ENCODE data around the gene WDR86. TPM values are rescaled to one million over a fixed set of nuclear protein-coding genes. Genes with fewer than 3 reads are reported as not detected.

Gene WDR86
- total RNA-seq, 1 experiment from 2014 or later = 24.4 TPM

DNA sequence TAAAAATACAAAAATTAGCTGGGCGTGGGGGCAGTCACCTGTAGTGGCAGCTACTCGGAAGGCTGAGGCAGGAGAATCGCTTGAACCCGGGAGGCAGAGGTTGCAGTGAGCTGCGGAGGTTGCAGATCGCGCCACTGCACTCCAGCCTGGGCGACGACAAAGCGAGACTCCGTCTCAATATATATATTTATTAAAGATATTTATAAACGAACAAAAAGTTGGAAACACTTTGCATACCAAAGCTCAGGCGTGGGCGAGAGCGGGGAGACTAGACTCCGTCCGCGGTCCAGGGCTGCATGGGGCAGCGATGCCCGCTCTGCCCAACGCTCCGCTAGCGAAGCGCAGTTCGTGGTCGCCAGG, 38.0 kb upstream of the WDR86 start:
- H3K36me3 Mint-ChIP-seq = no peaks in the 10 kb centered on the region
- peaks cover 15% of the 10 kb centered on the region for H3K27me3 Mint-ChIP-seq (ENCODE audit: low read depth)
- H3K4me3 Mint-ChIP-seq = peak overlapping the region; percentile 60
- no peak overlapping the region for H3K27ac Mint-ChIP-seq
- H3K4me1 Mint-ChIP-seq = peaks cover 14% of the 10 kb centered on the region
- POLR2A ChIA-PET = no interaction called here
- DNase-seq (ENCODE audit: low spot score) = no peak
- no peaks in the 10 kb centered on the region for H3K9me3 Mint-ChIP-seq
- CTCF ChIA-PET = interaction anchor here (0.6 to 3.9 kb wide), 41 partner anchors 7 to 1176 kb away, joined by 3 to 46 read pairs (median 4); partner anchors contain the start of genes ATG9B, CRYGN, NUB1 and RHEB
- TF ChIP-seq NFATC4 (CRISPR knock-in tag; IDR thresholded peaks at IDR 0.05) (no peak), ESRRA (CRISPR knock-in tag; IDR thresholded peaks at IDR 0.05; ENCODE audit: borderline replicate concordance) (no peak), ATF1 (CRISPR knock-in tag; IDR thresholded peaks at IDR 0.05) (no peak), NR1H2 (CRISPR knock-in tag; IDR thresholded peaks at IDR 0.05) (no peak), MYBL2 (CRISPR knock-in tag; IDR thresholded peaks at IDR 0.05) (no peak), SOX15 (CRISPR knock-in tag; IDR thresholded peaks at IDR 0.05) (no peak), CBFB (CRISPR knock-in tag; IDR thresholded peaks at IDR 0.05; ENCODE audit: low read depth) (no peak)
- TF ChIP-seq, protein P1, sequence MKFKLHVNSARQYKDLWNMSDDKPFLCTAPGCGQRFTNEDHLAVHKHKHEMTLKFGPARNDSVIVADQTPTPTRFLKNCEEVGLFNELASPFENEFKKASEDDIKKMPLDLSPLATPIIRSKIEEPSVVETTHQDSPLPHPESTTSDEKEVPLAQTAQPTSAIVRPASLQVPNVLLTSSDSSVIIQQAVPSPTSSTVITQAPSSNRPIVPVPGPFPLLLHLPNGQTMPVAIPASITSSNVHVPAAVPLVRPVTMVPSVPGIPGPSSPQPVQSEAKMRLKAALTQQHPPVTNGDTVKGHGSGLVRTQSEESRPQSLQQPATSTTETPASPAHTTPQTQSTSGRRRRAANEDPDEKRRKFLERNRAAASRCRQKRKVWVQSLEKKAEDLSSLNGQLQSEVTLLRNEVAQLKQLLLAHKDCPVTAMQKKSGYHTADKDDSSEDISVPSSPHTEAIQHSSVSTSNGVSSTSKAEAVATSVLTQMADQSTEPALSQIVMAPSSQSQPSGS (CRISPR knock-in tag; IDR thresholded peaks at IDR 0.05; ENCODE audit: borderline replicate concordance, low read depth) = no peak
- TF ChIP-seq, protein P2, sequence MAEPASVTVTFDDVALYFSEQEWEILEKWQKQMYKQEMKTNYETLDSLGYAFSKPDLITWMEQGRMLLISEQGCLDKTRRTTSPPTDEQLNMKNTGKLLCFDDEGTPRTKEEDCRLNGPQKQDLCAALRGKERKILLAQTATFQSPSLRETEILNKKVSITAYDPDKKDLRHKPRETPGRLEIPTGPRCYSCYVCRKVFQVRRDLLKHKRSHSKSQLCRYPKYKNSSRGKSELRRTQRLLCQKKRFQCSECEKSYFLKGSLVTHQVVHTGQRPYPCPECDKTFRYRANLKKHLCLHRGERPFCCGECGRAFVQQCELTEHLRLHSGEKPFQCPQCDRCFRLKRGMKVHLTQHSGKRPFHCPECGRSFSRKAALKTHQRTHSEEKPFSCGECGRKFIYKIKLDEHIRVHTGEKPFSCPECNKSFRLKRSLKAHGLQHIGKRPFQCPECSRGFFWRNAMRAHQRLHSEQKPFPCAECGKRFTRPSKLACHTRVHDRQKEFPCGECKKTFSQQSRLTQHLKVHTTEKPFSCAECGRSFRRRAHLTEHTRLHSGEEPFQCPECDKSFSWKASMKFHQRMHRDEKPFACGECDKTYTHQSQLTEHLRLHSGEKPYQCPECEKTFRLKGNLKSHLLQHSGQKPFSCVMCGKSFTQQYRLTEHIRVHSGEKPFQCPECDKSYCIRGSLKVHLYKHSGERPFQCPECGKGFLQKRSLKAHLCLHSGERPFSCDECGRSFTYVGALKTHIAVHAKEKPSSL (CRISPR knock-in tag; conservative IDR thresholded peaks at IDR 0.05) = no peak
- TF ChIP-seq, protein P3, sequence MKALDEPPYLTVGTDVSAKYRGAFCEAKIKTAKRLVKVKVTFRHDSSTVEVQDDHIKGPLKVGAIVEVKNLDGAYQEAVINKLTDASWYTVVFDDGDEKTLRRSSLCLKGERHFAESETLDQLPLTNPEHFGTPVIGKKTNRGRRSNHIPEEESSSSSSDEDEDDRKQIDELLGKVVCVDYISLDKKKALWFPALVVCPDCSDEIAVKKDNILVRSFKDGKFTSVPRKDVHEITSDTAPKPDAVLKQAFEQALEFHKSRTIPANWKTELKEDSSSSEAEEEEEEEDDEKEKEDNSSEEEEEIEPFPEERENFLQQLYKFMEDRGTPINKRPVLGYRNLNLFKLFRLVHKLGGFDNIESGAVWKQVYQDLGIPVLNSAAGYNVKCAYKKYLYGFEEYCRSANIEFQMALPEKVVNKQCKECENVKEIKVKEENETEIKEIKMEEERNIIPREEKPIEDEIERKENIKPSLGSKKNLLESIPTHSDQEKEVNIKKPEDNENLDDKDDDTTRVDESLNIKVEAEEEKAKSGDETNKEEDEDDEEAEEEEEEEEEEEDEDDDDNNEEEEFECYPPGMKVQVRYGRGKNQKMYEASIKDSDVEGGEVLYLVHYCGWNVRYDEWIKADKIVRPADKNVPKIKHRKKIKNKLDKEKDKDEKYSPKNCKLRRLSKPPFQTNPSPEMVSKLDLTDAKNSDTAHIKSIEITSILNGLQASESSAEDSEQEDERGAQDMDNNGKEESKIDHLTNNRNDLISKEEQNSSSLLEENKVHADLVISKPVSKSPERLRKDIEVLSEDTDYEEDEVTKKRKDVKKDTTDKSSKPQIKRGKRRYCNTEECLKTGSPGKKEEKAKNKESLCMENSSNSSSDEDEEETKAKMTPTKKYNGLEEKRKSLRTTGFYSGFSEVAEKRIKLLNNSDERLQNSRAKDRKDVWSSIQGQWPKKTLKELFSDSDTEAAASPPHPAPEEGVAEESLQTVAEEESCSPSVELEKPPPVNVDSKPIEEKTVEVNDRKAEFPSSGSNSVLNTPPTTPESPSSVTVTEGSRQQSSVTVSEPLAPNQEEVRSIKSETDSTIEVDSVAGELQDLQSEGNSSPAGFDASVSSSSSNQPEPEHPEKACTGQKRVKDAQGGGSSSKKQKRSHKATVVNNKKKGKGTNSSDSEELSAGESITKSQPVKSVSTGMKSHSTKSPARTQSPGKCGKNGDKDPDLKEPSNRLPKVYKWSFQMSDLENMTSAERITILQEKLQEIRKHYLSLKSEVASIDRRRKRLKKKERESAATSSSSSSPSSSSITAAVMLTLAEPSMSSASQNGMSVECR (CRISPR knock-in tag; IDR thresholded peaks at IDR 0.05; ENCODE audit: borderline replicate concordance) = no peak
- TF ChIP-seq, protein P4, sequence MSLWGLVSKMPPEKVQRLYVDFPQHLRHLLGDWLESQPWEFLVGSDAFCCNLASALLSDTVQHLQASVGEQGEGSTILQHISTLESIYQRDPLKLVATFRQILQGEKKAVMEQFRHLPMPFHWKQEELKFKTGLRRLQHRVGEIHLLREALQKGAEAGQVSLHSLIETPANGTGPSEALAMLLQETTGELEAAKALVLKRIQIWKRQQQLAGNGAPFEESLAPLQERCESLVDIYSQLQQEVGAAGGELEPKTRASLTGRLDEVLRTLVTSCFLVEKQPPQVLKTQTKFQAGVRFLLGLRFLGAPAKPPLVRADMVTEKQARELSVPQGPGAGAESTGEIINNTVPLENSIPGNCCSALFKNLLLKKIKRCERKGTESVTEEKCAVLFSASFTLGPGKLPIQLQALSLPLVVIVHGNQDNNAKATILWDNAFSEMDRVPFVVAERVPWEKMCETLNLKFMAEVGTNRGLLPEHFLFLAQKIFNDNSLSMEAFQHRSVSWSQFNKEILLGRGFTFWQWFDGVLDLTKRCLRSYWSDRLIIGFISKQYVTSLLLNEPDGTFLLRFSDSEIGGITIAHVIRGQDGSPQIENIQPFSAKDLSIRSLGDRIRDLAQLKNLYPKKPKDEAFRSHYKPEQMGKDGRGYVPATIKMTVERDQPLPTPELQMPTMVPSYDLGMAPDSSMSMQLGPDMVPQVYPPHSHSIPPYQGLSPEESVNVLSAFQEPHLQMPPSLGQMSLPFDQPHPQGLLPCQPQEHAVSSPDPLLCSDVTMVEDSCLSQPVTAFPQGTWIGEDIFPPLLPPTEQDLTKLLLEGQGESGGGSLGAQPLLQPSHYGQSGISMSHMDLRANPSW (CRISPR knock-in tag; conservative IDR thresholded peaks at IDR 0.05; ENCODE audit: low read depth) = no peak
- ATAC-seq = no peak

DNA sequence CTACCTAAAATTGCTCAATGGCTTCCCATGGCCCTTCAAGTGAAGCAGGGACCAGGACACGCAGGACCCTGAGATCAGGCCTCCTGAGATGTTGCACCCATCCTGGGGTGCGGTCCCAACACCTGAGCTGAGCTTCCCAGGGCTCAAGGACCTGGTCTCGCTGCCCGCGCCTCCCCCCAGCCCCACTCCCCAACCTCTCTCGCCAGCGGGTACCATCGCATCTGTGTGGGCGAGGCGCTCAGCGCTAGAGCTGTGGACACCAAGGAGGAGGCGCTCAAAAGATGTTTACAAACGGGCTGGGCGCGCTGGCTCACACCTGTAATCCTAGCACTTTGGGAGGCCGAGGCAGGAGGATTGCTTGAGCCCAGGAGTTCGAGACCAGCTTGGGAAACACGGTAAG, 37.5 kb upstream of the WDR86 start:
- ATAC-seq (no peak), DNase-seq (ENCODE audit: low spot score) (no peak)
- H3K27me3 Mint-ChIP-seq (ENCODE audit: low read depth) = peaks cover 10% of the 10 kb centered on the region
- H3K27ac Mint-ChIP-seq = no peak overlapping the region
- ChIA-PET CTCF (interaction anchor here (0.9 to 3.9 kb wide), 9 partner anchors 10 to 298 kb away, joined by 3 to 46 read pairs (median 12); partner anchors contain the start of gene WDR86), POLR2A (no interaction called here)
- no peak for TF ChIP-seq ZNF138 (CRISPR knock-in tag; conservative IDR thresholded peaks at IDR 0.05)
- TF ChIP-seq MXD4 (CRISPR knock-in tag; IDR thresholded peaks at IDR 0.05; ENCODE audit: borderline replicate concordance) = no peak
- no peak for TF ChIP-seq SMAD3 (CRISPR knock-in tag; IDR thresholded peaks at IDR 0.05; ENCODE audit: borderline replicate concordance)
- no peak for TF ChIP-seq KAT7 (CRISPR knock-in tag; IDR thresholded peaks at IDR 0.05; ENCODE audit: borderline replicate concordance)
- TF ChIP-seq TEAD4 (CRISPR knock-in tag; IDR thresholded peaks at IDR 0.05) = no peak
- TF ChIP-seq, protein P5, sequence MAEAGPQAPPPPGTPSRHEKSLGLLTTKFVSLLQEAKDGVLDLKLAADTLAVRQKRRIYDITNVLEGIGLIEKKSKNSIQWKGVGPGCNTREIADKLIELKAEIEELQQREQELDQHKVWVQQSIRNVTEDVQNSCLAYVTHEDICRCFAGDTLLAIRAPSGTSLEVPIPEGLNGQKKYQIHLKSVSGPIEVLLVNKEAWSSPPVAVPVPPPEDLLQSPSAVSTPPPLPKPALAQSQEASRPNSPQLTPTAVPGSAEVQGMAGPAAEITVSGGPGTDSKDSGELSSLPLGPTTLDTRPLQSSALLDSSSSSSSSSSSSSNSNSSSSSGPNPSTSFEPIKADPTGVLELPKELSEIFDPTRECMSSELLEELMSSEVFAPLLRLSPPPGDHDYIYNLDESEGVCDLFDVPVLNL (CRISPR knock-in tag; IDR thresholded peaks at IDR 0.05; ENCODE audit: borderline replicate concordance, low read depth) = no peak
- TF ChIP-seq, protein P6, sequence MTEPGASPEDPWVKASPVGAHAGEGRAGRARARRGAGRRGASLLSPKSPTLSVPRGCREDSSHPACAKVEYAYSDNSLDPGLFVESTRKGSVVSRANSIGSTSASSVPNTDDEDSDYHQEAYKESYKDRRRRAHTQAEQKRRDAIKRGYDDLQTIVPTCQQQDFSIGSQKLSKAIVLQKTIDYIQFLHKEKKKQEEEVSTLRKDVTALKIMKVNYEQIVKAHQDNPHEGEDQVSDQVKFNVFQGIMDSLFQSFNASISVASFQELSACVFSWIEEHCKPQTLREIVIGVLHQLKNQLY (CRISPR knock-in tag; IDR thresholded peaks at IDR 0.05) = no peak
- no peak for TF ChIP-seq RORB (CRISPR knock-in tag; IDR thresholded peaks at IDR 0.05)
- TF ChIP-seq, protein P4 (CRISPR knock-in tag; conservative IDR thresholded peaks at IDR 0.05; ENCODE audit: low read depth) = no peak
- H3K9me3 Mint-ChIP-seq = no peaks in the 10 kb centered on the region
- no peak overlapping the region for H3K4me3 Mint-ChIP-seq
- no peaks in the 10 kb centered on the region for H3K36me3 Mint-ChIP-seq
- H3K4me1 Mint-ChIP-seq = peaks cover 8% of the 10 kb centered on the region
